ENCODE data around the gene PTCD2. TPM values are rescaled to one million over a fixed set of nuclear protein-coding genes. Genes with fewer than 3 reads are reported as not detected.

The PTCD2 gene
- total and polyA plus RNA-seq, 11 donors, result 5.3 to 21.5 (median 13.0) TPM

DNA sequence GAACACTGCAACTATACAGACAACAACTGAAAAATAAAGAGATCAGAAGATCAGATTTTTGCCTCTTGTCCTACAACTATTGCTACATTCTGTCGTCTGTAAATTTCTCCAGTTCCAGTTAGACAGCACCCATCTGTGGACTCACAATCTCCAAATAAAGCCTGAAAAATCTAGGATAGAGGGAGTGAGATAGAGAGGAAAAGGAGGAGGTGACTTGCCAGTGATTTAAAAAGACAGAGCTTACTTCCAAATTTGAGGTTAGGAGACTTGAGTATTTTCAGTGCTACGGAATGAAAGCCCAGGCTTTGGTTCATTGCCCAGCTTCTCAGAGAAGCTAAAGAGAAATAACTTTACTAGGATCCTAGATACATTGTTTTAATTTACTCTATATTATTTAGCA, 63.6 kb downstream of the PTCD2 start:
- H3K36me3 ChIP-seq, result no peaks in the 10 kb centered on the region
- no peak for TF ChIP-seq POLR2A (IDR thresholded peaks at IDR 0.05)
- TF ChIP-seq, protein P1, sequence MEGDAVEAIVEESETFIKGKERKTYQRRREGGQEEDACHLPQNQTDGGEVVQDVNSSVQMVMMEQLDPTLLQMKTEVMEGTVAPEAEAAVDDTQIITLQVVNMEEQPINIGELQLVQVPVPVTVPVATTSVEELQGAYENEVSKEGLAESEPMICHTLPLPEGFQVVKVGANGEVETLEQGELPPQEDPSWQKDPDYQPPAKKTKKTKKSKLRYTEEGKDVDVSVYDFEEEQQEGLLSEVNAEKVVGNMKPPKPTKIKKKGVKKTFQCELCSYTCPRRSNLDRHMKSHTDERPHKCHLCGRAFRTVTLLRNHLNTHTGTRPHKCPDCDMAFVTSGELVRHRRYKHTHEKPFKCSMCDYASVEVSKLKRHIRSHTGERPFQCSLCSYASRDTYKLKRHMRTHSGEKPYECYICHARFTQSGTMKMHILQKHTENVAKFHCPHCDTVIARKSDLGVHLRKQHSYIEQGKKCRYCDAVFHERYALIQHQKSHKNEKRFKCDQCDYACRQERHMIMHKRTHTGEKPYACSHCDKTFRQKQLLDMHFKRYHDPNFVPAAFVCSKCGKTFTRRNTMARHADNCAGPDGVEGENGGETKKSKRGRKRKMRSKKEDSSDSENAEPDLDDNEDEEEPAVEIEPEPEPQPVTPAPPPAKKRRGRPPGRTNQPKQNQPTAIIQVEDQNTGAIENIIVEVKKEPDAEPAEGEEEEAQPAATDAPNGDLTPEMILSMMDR (IDR thresholded peaks at IDR 0.05), result no peak
- intact Hi-C loops (cut with DNase I), result no loop called here
- H3K4me3 ChIP-seq, result no peak overlapping the region
- H3K9me3 ChIP-seq, result no peaks in the 10 kb centered on the region
- ATAC-seq (peak in 1 of 4 donors; percentile 33), DNase-seq (no peak)
- no peaks in the 10 kb centered on the region for H3K27me3 ChIP-seq
- WGBS, 4 donors, result 50 to 72% (median 53%) methylated on average over 2 of the region's 2 CpGs
- H3K4me1 ChIP-seq, result peaks cover 0 to 55% (median 14%) of the 10 kb centered on the region in 12 donors
- peak overlapping the region in 4 of 12 donors; percentile 4 to 47 (median 32) for H3K27ac ChIP-seq

GRCh38 chr5:72386639-72387038, 66.5 kb downstream of the PTCD2 start:
- peaks cover 0 to 49% (median 15%) of the 10 kb centered on the region in 12 donors for H3K4me1 ChIP-seq

GRCh38 chr5:72387985-72388384, 67.8 kb downstream of the PTCD2 start:
- peak in 2 of 4 donors; percentile 34 to 38 for ATAC-seq
- intact Hi-C loops (cut with DNase I), result loop anchor here in 1 of 10 donors (5.0 kb wide), 1 partner anchor 64 kb away; no protein-coding TSS in a partner anchor
- Histone ChIP-seq H3K27me3 (no peaks in the 10 kb centered on the region), H3K36me3 (no peaks in the 10 kb centered on the region), H3K4me3 (no peak overlapping the region), H3K27ac (peak overlapping the region in 6 of 12 donors; percentile 8 to 30 (median 22)), H3K4me1 (peaks cover 0 to 62% (median 28%) of the 10 kb centered on the region in 12 donors), H3K9me3 (no peaks in the 10 kb centered on the region)
- DNase-seq, result no peak
- TF ChIP-seq, protein P1 (IDR thresholded peaks at IDR 0.05), result no peak
- no peak for TF ChIP-seq POLR2A (IDR thresholded peaks at IDR 0.05)
- 9 to 46% (median 22%) methylated on average over 3 of the region's 3 CpGs for WGBS, 4 donors

More at GRCh38 chr5:72386639-72387038, 66.5 kb downstream of the PTCD2 start:
- Histone ChIP-seq H3K4me3 (no peak overlapping the region), H3K36me3 (no peaks in the 10 kb centered on the region), H3K9me3 (no peaks in the 10 kb centered on the region), H3K27me3 (no peaks in the 10 kb centered on the region), H3K27ac (no peak overlapping the region)
- ATAC-seq, result no peak
- intact Hi-C loops (cut with DNase I), result loop anchor here in 1 of 10 donors (5.0 kb wide), 1 partner anchor 66 kb away; no protein-coding TSS in a partner anchor
- TF ChIP-seq, protein P1 (IDR thresholded peaks at IDR 0.05), result no peak
- TF ChIP-seq POLR2A (IDR thresholded peaks at IDR 0.05), result no peak
- 92 to 97% (median 94%) methylated on average over 1 of the region's 1 CpG for WGBS, 4 donors
- no peak for DNase-seq

GRCh38 chr5:72388646-72389045, 68.5 kb downstream of the PTCD2 start:
- H3K36me3 ChIP-seq, result no peaks in the 10 kb centered on the region
- no peak overlapping the region for H3K4me3 ChIP-seq
- ATAC-seq (peak in 3 of 4 donors; percentile 39 to 60 (median 48)), DNase-seq (peak in 4 of 5 donors; percentile 34 to 69 (median 46))
- H3K9me3 ChIP-seq, result no peaks in the 10 kb centered on the region
- WGBS, 4 donors, result 75 to 89% (median 82%) methylated on average over 8 of the region's 8 CpGs
- TF ChIP-seq, protein P1 (IDR thresholded peaks at IDR 0.05), result no peak
- TF ChIP-seq POLR2A (IDR thresholded peaks at IDR 0.05), result no peak
- H3K4me1 ChIP-seq, result peaks cover 0 to 60% (median 29%) of the 10 kb centered on the region in 12 donors
- H3K27ac ChIP-seq, result peak overlapping the region in 3 of 12 donors; percentile 8 to 30 (median 28)
- intact Hi-C loops (cut with DNase I), result loop anchor here in 1 of 10 donors (5.0 kb wide), 1 partner anchor 64 kb away; no protein-coding TSS in a partner anchor
- H3K27me3 ChIP-seq, result no peaks in the 10 kb centered on the region

Data from heart left ventricle (tissue), 16 donors.